Adrenal gland (tissue), 5 donors: ENCODE measurements around the gene PSMG4.

Experiments used
- POLR2A ChIP-seq, 2 donors: fragments of 450-650 bp; IDR thresholded peaks; one replicate each; pipeline ENCODE4 v1.6.1; 2017; ENCODE audit warnings: antibody characterized with exemption in 2 of 2, mild to moderate bottlenecking in 2 of 2, moderate library complexity in 1 of 2
- TF ChIP-seq, protein P1 (sequence below), 6 experiments: fragments of 450-650 bp in 4 of 6; fragments of 200-600 bp in 2 of 6; sonication (generic) in 1 of 6; IDR thresholded peaks; 1 replicate in 5 of 6; 2 replicates in 1 of 6; pipeline versions ENCODE4 v1.5.1 to v1.8.0; 2016 to 2021; ENCODE audit warnings: antibody characterized with exemption in 6 of 6, mild to moderate bottlenecking in 2 of 6, moderate library complexity in 1 of 6
- donor health status: DM: no; HTN: no; CAD: no.

DNA sequence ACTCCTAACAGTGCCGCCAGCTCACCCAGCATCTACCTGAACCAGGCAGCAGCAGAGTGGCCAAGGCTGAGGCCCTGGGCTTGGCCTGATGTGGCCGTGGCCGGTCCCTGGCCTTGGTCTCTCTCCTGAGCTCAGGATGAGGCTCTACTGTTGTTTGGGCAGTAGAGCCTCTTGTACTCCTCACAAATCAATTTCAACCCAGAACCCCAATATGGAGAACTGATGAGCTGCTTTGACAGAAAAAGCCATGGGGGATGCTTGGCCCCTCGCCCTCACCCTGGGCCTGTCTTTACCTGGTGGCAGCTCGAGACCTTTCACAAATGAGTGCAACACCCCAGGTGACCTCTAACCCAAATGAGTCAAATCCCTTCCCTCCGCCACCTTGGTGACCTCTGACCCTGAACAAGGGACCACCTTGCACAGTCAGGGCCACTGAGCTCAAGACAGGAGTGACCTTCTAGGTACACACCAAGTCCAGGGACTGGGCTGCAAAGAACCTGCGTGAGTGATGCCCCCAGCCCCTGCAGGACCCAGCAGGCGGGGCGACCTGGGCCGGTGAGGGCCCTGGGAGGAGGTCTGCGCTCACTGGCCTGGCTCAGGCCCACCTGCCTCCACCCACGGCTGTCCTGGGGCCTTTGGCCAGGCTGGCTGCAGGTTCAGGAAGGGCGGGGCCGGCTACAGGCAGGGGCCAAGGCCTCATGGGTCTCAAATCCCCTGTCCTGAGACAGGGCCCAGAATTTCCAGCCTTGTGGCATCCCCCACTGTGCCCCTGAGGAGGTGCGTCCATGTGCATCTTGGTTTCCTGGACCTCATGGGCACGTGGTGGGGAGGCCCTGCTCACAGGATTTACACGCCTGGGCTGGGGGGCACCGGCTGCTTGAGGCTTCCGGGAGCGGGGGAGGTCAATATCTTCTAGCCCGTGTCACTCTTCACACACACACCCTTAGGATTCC lies 30.2 kb downstream of the PSMG4 start:
- TF ChIP-seq, protein P1, sequence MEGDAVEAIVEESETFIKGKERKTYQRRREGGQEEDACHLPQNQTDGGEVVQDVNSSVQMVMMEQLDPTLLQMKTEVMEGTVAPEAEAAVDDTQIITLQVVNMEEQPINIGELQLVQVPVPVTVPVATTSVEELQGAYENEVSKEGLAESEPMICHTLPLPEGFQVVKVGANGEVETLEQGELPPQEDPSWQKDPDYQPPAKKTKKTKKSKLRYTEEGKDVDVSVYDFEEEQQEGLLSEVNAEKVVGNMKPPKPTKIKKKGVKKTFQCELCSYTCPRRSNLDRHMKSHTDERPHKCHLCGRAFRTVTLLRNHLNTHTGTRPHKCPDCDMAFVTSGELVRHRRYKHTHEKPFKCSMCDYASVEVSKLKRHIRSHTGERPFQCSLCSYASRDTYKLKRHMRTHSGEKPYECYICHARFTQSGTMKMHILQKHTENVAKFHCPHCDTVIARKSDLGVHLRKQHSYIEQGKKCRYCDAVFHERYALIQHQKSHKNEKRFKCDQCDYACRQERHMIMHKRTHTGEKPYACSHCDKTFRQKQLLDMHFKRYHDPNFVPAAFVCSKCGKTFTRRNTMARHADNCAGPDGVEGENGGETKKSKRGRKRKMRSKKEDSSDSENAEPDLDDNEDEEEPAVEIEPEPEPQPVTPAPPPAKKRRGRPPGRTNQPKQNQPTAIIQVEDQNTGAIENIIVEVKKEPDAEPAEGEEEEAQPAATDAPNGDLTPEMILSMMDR (IDR thresholded peaks at IDR 0.05) = no peak
- TF ChIP-seq POLR2A (IDR thresholded peaks at IDR 0.05) = no peak
